Fibroblast of pulmonary artery (primary cell): ENCODE measurements around the gene IFFO2.

Experiments used
- DNase-seq: peaks from one replicate; pipeline ENCODE4 v3.0.0-alpha.2; 2010; ENCODE audit warnings: low read depth
- H3K4me3 ChIP-seq: replicated peaks from 2 replicates; pipeline ENCODE4 v1.5.1; 2011; ENCODE audit warnings: low read depth, mild to moderate bottlenecking, control low read depth, low read length, moderate library complexity
- TF ChIP-seq, protein P1 (sequence below): IDR thresholded peaks from 2 replicates; pipeline ENCODE4 v1.5.1; 2011; ENCODE audit warnings: mild to moderate bottlenecking, control low read depth, low read length, inconsistent platforms; ENCODE audit errors: missing control alignments

The IFFO2 gene

DNA sequence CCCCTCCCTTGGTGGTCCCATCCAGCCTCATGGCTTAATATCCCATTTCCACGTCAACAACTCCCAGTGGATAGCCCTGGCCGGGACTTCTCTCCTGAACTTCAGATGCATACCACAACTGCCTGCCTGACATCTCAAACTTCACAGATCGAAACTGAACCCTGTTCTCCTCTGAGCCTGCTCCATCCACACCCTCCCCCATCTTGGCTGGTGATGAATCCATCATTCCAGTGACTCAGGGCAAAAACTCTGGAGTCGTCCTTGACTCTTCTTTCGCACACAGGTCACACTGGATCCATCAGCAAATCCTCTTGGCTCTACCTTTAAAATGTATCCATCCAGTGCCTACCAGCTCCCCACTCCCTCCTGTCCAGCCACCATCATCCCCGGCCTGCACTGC is 100.9 kb downstream of the IFFO2 start:
- no peak for DNase-seq

DNA sequence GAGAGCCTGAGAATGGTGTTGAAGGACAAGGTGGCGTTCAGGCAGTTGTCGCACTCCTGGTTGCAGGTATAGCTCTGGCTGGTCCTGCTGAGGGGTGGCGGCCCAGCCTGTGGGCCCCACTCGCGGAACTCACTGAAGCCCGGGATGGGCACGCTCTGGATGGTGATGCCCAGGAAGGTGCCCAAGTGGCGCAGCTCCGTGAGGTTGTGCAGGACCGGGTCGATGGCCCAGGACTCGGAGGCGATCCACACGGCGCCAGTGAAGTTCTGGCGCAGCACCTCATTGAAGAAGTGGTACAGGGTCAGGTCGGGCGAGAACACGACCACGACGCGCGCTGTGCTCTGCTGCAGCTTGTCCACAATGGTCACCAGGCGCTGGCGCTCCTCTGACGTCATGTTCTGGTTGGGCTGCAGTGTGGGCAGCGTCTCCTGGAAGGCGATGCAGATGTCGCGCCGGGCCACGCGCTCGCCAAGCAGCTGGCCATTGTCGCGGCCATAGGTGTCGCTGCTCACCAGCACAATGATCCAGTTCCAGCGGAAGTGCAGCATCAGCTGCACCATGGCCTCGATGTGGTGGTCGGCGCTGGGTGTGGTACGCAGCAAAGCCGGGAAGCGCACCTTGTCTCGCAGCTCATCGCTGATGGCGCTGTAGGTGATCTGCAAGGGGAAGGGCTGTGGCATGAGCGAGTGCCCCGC is 102.0 kb downstream of the IFFO2 start:
- no peak for DNase-seq
- no peak overlapping the region for H3K4me3 ChIP-seq
- TF ChIP-seq, protein P1, sequence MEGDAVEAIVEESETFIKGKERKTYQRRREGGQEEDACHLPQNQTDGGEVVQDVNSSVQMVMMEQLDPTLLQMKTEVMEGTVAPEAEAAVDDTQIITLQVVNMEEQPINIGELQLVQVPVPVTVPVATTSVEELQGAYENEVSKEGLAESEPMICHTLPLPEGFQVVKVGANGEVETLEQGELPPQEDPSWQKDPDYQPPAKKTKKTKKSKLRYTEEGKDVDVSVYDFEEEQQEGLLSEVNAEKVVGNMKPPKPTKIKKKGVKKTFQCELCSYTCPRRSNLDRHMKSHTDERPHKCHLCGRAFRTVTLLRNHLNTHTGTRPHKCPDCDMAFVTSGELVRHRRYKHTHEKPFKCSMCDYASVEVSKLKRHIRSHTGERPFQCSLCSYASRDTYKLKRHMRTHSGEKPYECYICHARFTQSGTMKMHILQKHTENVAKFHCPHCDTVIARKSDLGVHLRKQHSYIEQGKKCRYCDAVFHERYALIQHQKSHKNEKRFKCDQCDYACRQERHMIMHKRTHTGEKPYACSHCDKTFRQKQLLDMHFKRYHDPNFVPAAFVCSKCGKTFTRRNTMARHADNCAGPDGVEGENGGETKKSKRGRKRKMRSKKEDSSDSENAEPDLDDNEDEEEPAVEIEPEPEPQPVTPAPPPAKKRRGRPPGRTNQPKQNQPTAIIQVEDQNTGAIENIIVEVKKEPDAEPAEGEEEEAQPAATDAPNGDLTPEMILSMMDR, result no peak

More for the DNA sequence above, 100.9 kb downstream of the IFFO2 start:
- TF ChIP-seq, protein P1, result no peak
- no peak overlapping the region for H3K4me3 ChIP-seq
